Dermis blood vessel endothelial cell (primary cell): ENCODE measurements around the gene CYB5B. TPM values are rescaled to one million over a fixed set of nuclear protein-coding genes. Genes with fewer than 3 reads are reported as not detected.

Source experiments
- DNase-seq: peaks from one replicate; pipeline ENCODE4 v3.0.0; 2010
- total RNA-seq: library from RNA; depleted of rRNA; stranded (reverse); fragments of >200 nt; gene quantifications from 2 replicates; pipeline ENCODE4 v1.2.3, GENCODE V29; 2014

The CYB5B gene
- total RNA-seq: 77.8 and 182 TPM in 2 replicates

- DNase-seq: peak; percentile 99
These were observed at the start of gene CYB5B for GRCh38 chr16:69424053-69424934. Gene CYB5B, plus strand, starts transcription at chr16:69424619. Its CDS starts 65 bp downstream, at chr16:69424684.

GRCh38 chr16:69376393-69377059 is 47.9 kb upstream of the CYB5B start:
- no peak for DNase-seq

- DNase-seq: no peak
These were observed 46.4 kb upstream of the CYB5B start for GRCh38 chr16:69378036-69378435.

- DNase-seq: peak; percentile 60
These were observed 45.7 kb upstream of the CYB5B start for GRCh38 chr16:69378760-69379159.

GRCh38 chr16:69381231-69381630 is 43.2 kb upstream of the CYB5B start:
- peak; percentile 82 for DNase-seq

- DNase-seq: no peak
These were observed 42.0 kb upstream of the CYB5B start for GRCh38 chr16:69382421-69382820.

GRCh38 chr16:69384974-69385373 is 39.4 kb upstream of the CYB5B start:
- DNase-seq: no peak

- no peak for DNase-seq
These were observed 37.8 kb upstream of the CYB5B start for GRCh38 chr16:69386596-69386995.

- no peak for DNase-seq
These were observed 30.2 kb upstream of the CYB5B start for GRCh38 chr16:69393898-69394849.

GRCh38 chr16:69395859-69396186 is 28.6 kb upstream of the CYB5B start:
- no peak for DNase-seq

- peak; percentile 93 for DNase-seq
These were observed 28.0 kb upstream of the CYB5B start for GRCh38 chr16:69396187-69397061.

- peak; percentile 92 for DNase-seq
These were observed 26.4 kb upstream of the CYB5B start for GRCh38 chr16:69397821-69398521.

GRCh38 chr16:69399361-69399760 is 25.1 kb upstream of the CYB5B start:
- peak; percentile 57 for DNase-seq

GRCh38 chr16:69402439-69402838 is 22.0 kb upstream of the CYB5B start:
- no peak for DNase-seq

- peak; percentile 85 for DNase-seq
These were observed 20.1 kb upstream of the CYB5B start for GRCh38 chr16:69404275-69404805.

- DNase-seq: no peak
These were observed 19.1 kb upstream of the CYB5B start for GRCh38 chr16:69405326-69405725.

- DNase-seq: no peak
These were observed 18.7 kb upstream of the CYB5B start for GRCh38 chr16:69405757-69406156.

GRCh38 chr16:69406780-69407331 is 17.6 kb upstream of the CYB5B start:
- DNase-seq: no peak

- DNase-seq: no peak
These were observed 16.6 kb upstream of the CYB5B start for GRCh38 chr16:69407702-69408323.

GRCh38 chr16:69408475-69408874 is 15.9 kb upstream of the CYB5B start:
- DNase-seq: no peak
